Neutrophil (primary cell): Measurements from ENCODE around the gene SMURF2.

ENCODE experiments used
- H3K27ac ChIP-seq: fragments of 200-600 bp; sonication (generic); 2 replicates; pipeline ENCODE4 v1.5.1; 2016; ENCODE audit warnings: mild to moderate bottlenecking, moderate library complexity
- H3K27me3 ChIP-seq: fragments of 200-600 bp; sonication (generic); 2 replicates; pipeline ENCODE4 v1.6.0; 2016; ENCODE audit warnings: mild to moderate bottlenecking
- H3K36me3 ChIP-seq: fragments of 200-600 bp; sonication (generic); 2 replicates; pipeline ENCODE4 v1.5.1; 2017
- H3K4me1 ChIP-seq, 2 experiments: fragments of 200-600 bp in 1 of 2; sonication (generic) in 1 of 2; 1 replicate in 1 of 2; 2 replicates in 1 of 2; pipeline versions ENCODE4 v1.5.1 to v1.6.1; 2013 to 2016; ENCODE audit warnings: low read depth in 1 of 2, low read length in 1 of 2, mild to moderate bottlenecking in 1 of 2, moderate library complexity in 1 of 2; ENCODE audit not compliant: control insufficient read depth in 1 of 2, insufficient read depth in 1 of 2
- H3K4me3 ChIP-seq, 2 experiments: fragments of 200-600 bp in 1 of 2; sonication (generic) in 1 of 2; 1 replicate in 1 of 2; 2 replicates in 1 of 2; pipeline ENCODE4 v1.5.1; 2013 to 2016; ENCODE audit warnings: low read depth in 1 of 2, low read length in 1 of 2, mild to moderate bottlenecking in 1 of 2, moderate library complexity in 1 of 2
- H3K9me3 ChIP-seq: fragments of 200-600 bp; sonication (generic); 2 replicates; pipeline ENCODE4 v1.5.1; 2016
- CTCF ChIP-seq: fragments of 200-600 bp; sonication (generic); IDR thresholded peaks from 2 replicates; pipeline ENCODE4 v1.5.1; 2016; ENCODE audit warnings: antibody characterized with exemption

SMURF2 gene

GRCh38 chr17:64573214-64573613, 88.9 kb downstream of the SMURF2 start:
- Histone ChIP-seq H3K4me1 (no peaks in the 10 kb centered on the region), H3K27me3 (no peaks in the 10 kb centered on the region), H3K27ac (no peak overlapping the region), H3K4me3 (no peak overlapping the region), H3K36me3 (peaks cover 53% of the 10 kb centered on the region), H3K9me3 (no peaks in the 10 kb centered on the region)
- no peak for TF ChIP-seq CTCF

GRCh38 chr17:64572682-64573154, 89.4 kb downstream of the SMURF2 start:
- TF ChIP-seq CTCF: no peak
- Histone ChIP-seq H3K27me3 (no peaks in the 10 kb centered on the region), H3K4me3 (no peak overlapping the region), H3K4me1 (no peaks in the 10 kb centered on the region), H3K9me3 (no peaks in the 10 kb centered on the region), H3K36me3 (peaks cover 53% of the 10 kb centered on the region), H3K27ac (no peak overlapping the region)

- no peak for TF ChIP-seq CTCF
- H3K4me3 ChIP-seq: no peak overlapping the region
- no peaks in the 10 kb centered on the region for H3K4me1 ChIP-seq
- H3K36me3 ChIP-seq: peaks cover 51% of the 10 kb centered on the region
- H3K9me3 ChIP-seq: no peaks in the 10 kb centered on the region
- no peaks in the 10 kb centered on the region for H3K27me3 ChIP-seq
- no peak overlapping the region for H3K27ac ChIP-seq
Measured at GRCh38 chr17:64571746-64572145, 90.4 kb downstream of the SMURF2 start.

- no peaks in the 10 kb centered on the region for H3K4me1 ChIP-seq
- no peak overlapping the region for H3K4me3 ChIP-seq
- peaks cover 63% of the 10 kb centered on the region for H3K36me3 ChIP-seq
- no peak for TF ChIP-seq CTCF
- no peaks in the 10 kb centered on the region for H3K9me3 ChIP-seq
- no peaks in the 10 kb centered on the region for H3K27me3 ChIP-seq
- H3K27ac ChIP-seq: no peak overlapping the region
Measured at GRCh38 chr17:64565563-64565962, 96.5 kb downstream of the SMURF2 start.

- Histone ChIP-seq H3K27ac (no peak overlapping the region), H3K27me3 (no peaks in the 10 kb centered on the region), H3K4me1 (no peaks in the 10 kb centered on the region), H3K9me3 (no peaks in the 10 kb centered on the region), H3K4me3 (no peak overlapping the region), H3K36me3 (peaks cover 61% of the 10 kb centered on the region)
- no peak for TF ChIP-seq CTCF
Measured at GRCh38 chr17:64564098-64564497, 98.0 kb downstream of the SMURF2 start.

- TF ChIP-seq CTCF: no peak
- Histone ChIP-seq H3K9me3 (no peaks in the 10 kb centered on the region), H3K36me3 (peaks cover 83% of the 10 kb centered on the region), H3K4me3 (no peak overlapping the region), H3K27me3 (no peaks in the 10 kb centered on the region), H3K4me1 (no peaks in the 10 kb centered on the region), H3K27ac (no peak overlapping the region)
Measured at GRCh38 chr17:64555281-64555680, 106.8 kb downstream of the SMURF2 start.
